AG04450 (cell line): ENCODE results near the gene COPG1. TPM values are rescaled to one million over a fixed set of nuclear protein-coding genes. Genes with fewer than 3 reads are reported as not detected.

ENCODE experiments used
- CTCF ChIA-PET: fragments of 300-600, 350-600 bp; formaldehyde crosslinking; extraction: SDS; loops from one replicate; lab custom pipeline; 2022; ENCODE audit warnings: antibody characterized with exemption, inconsistent platforms; lab: Charles Lee
- POLR2A ChIA-PET: fragments of 350-600 bp; formaldehyde crosslinking; extraction: SDS; loops from one replicate; lab custom pipeline; 2021; ENCODE audit warnings: antibody characterized with exemption, inconsistent platforms; lab: Yijun Ruan, JAX
- DNase-seq: peaks from one replicate; pipeline ENCODE4 v3.0.0-alpha.2; 2011; ENCODE audit warnings: low read depth, low spot score
- H3K27ac ChIP-seq: one replicate; pipeline ENCODE4 v1.5.1; 2012; ENCODE audit warnings: low read depth, low read length, control low read depth
- H3K27me3 ChIP-seq: one replicate; pipeline ENCODE4 v1.6.0; 2012; ENCODE audit warnings: low read length; ENCODE audit not compliant: control insufficient read depth, insufficient read depth
- H3K4me3 ChIP-seq: 2 replicates; pipeline ENCODE4 v1.5.1; 2011; ENCODE audit warnings: mild to moderate bottlenecking, low read depth, low read length, control low read depth
- H3K9me3 ChIP-seq: 2 replicates; pipeline ENCODE4 v1.5.1; 2012; ENCODE audit warnings: low read length; ENCODE audit not compliant: control insufficient read depth, insufficient read depth
- polyA plus RNA-seq: library from polyadenylated mRNA; depleted of rRNA; stranded (reverse); fragments of >200 nt; gene quantifications from 2 replicates; pipeline ENCODE4 v1.2.3, GENCODE V29; 2011
- TF ChIP-seq, protein P1 (sequence below): IDR thresholded peaks from 2 replicates; pipeline ENCODE4 v1.5.1; 2011; ENCODE audit warnings: low read depth, low read length, control low read depth, inconsistent platforms

Gene COPG1
- polyA plus RNA-seq, 1 experiment = 229 TPM

DNA sequence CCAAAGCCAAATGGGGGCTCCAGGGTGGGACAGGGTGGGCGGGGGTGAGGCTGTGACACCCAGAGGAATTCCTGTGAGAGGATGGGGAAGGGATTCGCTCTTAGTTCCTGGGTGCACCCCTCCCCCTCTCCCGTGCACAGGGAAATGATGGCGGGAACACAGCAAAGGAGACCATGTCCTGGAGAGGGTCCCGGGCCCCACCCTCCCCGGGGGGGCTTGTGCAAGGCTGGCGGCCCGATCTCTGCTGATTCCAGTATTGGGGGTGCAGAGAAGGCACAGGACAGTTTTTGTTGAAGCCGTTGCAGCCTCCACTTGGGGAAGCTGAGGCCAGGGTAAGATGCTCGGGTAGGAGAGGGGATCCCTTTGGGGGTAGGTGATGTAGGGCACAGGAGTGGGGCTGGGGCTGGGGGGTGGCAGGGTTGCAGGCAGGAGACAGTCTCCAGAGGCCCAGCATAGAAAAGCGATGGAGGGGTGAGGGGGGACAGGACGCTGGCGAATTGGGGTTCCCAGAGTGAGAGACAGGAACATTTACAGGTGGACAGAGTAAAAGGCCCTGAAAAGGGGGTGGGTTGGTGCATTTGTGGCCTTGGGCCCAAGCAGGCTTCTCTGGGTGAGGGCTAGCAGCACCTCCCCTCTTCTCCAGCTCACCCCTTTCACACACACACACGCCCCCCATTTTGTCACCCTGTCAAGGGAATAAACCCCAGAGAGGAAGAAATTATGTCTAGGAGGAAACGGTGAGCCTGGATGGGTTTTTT lies 67.8 kb downstream of the COPG1 start:
- POLR2A ChIA-PET = interaction anchor here (0.7 to 2.4 kb wide), 10 partner anchors 10 to 280 kb away, joined by 3 to 39 read pairs (median 6); partner anchors contain the start of gene HMCES
- no peak for DNase-seq

DNA sequence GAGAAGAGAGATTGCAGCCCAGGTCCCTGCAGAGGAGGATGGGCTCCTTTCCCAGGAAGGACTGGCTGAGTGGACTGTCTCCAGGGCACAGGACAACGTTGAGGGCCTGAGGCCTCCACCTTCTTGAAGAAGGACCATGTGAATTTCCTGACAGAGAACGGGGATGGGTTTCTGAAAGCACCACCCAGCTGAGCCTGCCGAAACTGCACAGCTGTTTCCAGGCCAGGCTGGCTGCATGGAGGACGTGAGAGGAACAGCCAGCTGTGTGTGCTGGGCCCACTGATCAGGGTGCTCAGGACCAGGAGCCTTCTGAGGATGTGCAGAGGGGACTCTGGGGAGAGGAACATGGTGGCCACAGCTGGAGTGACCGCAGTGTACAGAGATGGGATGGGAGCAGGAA lies 68.4 kb downstream of the COPG1 start:
- Histone ChIP-seq H3K27me3 (no peaks in the 10 kb centered on the region), H3K27ac (no peak overlapping the region), H3K4me3 (no peak overlapping the region), H3K9me3 (no peaks in the 10 kb centered on the region; the same call in 1 of the 2 replicates)
- TF ChIP-seq, protein P1, sequence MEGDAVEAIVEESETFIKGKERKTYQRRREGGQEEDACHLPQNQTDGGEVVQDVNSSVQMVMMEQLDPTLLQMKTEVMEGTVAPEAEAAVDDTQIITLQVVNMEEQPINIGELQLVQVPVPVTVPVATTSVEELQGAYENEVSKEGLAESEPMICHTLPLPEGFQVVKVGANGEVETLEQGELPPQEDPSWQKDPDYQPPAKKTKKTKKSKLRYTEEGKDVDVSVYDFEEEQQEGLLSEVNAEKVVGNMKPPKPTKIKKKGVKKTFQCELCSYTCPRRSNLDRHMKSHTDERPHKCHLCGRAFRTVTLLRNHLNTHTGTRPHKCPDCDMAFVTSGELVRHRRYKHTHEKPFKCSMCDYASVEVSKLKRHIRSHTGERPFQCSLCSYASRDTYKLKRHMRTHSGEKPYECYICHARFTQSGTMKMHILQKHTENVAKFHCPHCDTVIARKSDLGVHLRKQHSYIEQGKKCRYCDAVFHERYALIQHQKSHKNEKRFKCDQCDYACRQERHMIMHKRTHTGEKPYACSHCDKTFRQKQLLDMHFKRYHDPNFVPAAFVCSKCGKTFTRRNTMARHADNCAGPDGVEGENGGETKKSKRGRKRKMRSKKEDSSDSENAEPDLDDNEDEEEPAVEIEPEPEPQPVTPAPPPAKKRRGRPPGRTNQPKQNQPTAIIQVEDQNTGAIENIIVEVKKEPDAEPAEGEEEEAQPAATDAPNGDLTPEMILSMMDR = no peak
- POLR2A ChIA-PET = no interaction called here
- DNase-seq = no peak
- CTCF ChIA-PET = no interaction called here

More for the DNA sequence above, 67.8 kb downstream of the COPG1 start:
- Histone ChIP-seq H3K27ac (peak overlapping the region; percentile 52), H3K9me3 (no peaks in the 10 kb centered on the region; the same call in 1 of the 2 replicates), H3K27me3 (no peaks in the 10 kb centered on the region), H3K4me3 (peak overlapping the region; percentile 91)
- CTCF ChIA-PET = interaction anchor here (0.8 to 1.8 kb wide), 13 partner anchors 12 to 155 kb away, joined by 3 to 8 read pairs (median 4); partner anchors contain the start of gene HMCES
- TF ChIP-seq, protein P1 = no peak

DNA sequence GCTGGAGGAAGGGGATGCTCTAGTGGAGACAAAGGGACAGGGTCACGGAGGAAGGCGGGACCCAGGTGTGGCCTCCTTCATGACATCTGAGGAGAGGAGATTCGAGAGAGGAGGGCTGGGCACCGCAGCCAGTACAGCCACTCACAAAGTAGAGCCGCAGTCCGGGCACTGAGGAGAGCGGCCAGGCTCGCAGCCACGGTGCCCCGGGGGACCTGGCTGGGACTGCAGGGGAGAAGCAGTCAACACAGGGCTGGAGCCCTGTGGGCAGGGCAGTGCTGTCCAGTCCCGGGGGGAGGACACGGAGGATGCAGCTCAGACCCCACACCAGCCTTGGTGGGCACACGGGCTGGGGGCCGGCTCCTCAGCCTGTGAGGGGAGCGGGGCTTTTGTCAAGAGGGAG lies 69.5 kb downstream of the COPG1 start:
- Histone ChIP-seq H3K27ac (no peak overlapping the region), H3K9me3 (no peaks in the 10 kb centered on the region; the same call in 1 of the 2 replicates), H3K27me3 (no peaks in the 10 kb centered on the region), H3K4me3 (no peak overlapping the region)
- ChIA-PET CTCF (no interaction called here), POLR2A (no interaction called here)
- TF ChIP-seq, protein P1 = no peak
- no peak for DNase-seq

DNA sequence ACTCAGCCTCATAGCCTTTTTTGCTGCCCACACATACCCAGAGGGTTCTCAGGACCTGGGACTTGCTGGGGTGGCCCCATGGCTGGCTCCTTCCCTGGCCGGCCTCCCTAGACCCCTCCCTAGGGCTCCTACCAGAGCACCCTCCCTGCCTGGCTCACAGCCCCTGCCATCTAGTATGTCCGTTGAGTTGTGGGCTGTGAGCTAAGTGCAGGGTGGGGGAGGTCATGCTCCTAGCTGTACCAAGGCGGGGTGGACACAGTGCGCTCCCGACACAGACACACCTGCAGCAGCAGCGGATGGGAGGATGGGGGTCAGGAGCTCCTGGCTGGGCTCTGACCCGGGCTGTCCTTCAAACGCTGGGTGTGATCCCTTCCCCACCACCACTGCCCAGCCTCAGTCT lies 70.9 kb downstream of the COPG1 start:
- Histone ChIP-seq H3K9me3 (no peaks in the 10 kb centered on the region; the same call in 1 of the 2 replicates), H3K4me3 (no peak overlapping the region), H3K27me3 (no peaks in the 10 kb centered on the region), H3K27ac (no peak overlapping the region)
- TF ChIP-seq, protein P1 = no peak
- ChIA-PET CTCF (no interaction called here), POLR2A (interaction anchor here (0.5 kb wide), 1 partner anchor 8 kb away, joined by 3 read pairs; no protein-coding TSS in a partner anchor)
- no peak for DNase-seq
